GM12865 (cell line): ENCODE data around the gene DOCK7.

ENCODE experiments used
- DNase-seq: peaks from one replicate; pipeline ENCODE4 v3.0.0; 2010; ENCODE audit warnings: low read depth
- H3K4me3 ChIP-seq: 2 replicates; pipeline ENCODE4 v1.5.1; 2011; ENCODE audit warnings: mild to moderate bottlenecking, low read depth, low read length, control low read depth
- CTCF ChIP-seq: IDR thresholded peaks from 2 replicates; pipeline ENCODE4 v1.5.1; 2011; ENCODE audit warnings: low read length, control low read depth, low read depth, inconsistent platforms; ENCODE audit not compliant: insufficient read depth; ENCODE audit errors: missing control alignments

DOCK7 gene

DNA sequence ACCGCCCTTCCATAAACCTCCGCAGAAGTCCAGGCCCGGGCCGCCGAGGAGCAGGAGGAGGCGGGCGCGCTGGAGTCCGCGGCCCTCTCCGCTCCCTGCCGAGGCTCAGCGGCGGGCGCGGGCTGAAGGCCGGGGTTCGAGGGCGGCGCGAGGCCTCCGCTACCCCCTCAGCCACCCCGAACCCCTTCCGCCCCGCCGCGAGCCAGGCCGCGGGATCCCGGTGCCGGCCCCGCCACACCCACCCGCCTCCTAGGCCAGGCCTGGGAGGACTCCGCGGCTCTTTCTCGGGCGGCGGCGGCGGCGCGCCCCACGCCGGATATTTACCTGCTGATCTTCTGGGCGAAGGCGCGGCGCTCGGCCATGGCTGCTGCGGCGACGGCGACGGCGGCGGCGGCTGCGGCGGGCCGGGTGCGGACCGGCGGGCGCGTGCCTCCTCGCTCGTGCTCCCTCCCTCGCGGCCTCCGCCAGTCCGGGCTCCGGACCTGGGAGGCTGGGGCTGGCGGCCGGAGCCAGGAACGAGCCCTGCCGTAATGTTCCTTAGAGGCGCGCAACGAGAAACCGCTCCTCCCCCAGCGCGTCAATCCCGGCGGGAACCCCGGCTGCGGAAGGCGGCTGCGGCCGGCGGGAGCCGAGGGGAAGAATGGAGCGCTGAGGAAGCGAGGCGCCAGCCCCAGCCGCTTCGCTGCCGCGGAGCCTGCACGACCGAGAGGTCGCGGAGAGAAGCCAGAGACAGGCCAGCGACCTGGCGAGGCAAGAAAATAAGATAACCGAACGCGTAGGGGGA lies at the start of gene DOCK7:
DOCK7 (minus strand) TSS at position 484 of the 784 bp plus-strand sequence; CDS start at position 362, 122 bp downstream.
- DNase-seq: peak; percentile 80
- peak within 1 kb of the TSS; percentile 57 for H3K4me3 ChIP-seq
- TF ChIP-seq CTCF: no peak

DNA sequence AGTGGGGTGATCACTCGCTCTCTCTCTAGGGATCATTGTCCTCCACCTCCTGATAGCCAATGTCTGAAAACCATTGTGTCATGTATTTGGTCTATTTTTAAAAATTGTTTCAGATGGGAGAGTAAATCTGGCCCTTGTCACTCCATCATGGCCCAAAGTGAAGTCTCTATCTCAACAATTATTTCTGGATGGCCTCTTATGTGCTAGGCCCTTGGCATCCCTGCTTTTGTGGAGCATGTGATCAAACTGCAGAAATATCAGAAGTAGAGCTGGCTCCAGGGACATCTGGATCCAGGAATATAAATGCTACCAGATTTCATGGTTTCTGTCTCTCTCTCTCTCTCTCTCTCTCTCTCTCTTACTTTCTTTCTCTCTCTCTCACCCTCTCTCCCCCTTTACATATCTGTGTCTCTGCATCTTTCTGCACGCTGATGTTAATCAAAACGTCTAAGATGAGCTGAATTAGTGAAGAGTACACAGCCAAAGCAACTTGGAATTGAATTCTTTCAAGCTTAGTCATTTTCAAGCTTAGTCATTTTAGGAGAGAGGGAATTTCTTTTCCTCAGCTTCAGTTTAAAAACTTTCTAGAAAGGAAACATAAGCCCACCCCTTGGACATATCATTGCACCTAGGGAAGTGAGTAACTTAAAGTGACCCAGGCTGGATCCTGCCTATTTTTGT lies 47.4 kb upstream of the DOCK7 start:
- H3K4me3 ChIP-seq: no peak overlapping the region
- no peak for DNase-seq
- TF ChIP-seq CTCF: no peak

DNA sequence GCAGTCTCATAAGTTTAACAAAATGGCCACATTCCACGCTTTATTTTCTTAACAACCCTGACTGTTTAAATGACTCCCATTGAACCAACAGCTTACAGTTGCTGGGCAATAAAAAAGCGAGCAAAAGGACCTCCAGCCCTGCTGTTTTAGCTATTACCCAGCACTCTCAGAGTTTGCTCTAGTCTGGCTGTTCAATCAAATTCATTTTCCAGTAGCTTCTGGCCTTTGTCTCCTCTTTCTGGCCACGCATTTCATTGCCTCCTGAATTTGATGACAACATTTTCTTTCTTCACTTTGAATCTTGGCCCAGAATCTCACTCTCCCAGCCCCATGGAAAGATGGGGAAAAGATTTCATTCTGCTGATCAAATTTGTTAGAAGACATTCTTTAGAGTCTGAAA lies 44.1 kb upstream of the DOCK7 start:
- no peak overlapping the region for H3K4me3 ChIP-seq
- TF ChIP-seq CTCF: no peak
- no peak for DNase-seq

DNA sequence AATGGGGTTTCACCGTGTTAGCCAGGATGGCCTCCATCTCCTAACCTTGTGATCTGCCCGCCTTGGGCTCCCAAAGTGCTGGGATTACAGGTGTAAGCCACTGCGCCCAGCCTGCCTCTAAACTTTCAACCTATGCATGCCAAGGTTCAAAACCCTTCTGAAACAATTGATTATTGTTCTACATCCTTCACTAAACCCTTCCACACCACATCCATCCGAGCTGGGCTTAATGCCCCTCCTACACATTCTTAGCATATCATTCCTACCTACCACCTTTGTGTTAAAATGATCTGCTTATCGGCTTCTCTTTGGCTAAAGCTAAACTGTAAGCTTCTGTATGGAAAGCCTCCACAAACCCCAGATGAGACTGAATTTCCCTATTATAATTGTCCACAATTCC lies 40.8 kb upstream of the DOCK7 start:
- no peak for TF ChIP-seq CTCF
- no peak for DNase-seq
- H3K4me3 ChIP-seq: no peak overlapping the region

DNA sequence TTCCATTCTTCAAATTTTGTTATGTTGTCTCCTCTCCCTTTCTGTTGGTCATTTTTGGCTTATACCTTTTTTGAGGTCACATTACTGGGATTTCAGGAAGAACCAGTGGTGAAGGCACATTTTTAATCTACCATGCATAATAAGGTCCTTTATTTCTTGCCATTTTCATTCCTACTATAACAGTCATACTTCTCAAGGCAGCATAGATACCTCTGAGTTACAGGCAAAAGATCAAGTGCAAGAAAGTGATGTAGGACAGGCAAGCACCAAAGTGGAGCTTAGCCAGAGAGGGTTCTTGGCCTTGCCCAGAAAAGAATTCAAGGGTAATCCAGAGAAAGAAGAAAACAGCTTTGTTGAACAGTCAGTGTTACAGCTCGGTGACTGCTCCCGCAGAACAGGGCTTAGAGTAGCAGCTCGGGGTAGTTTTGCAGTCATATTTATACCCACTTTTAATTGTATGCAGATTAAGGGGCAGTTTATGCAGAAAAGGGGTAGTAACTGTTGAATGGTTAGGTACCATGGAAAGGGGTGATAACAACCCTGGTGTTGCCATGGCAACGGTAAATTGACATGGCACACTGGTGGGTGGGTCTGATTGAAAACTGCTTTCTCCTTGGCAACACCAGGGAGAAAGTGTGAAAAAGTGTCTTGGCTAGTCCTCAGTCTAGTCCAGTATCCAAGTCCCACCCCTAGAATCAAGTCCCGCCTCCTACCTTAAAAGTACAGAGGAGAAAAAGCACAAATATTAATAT lies 39.6 kb upstream of the DOCK7 start:
- no peak for DNase-seq

GRCh38 chr1:62726011-62726442 lies 37.8 kb upstream of the DOCK7 start:
- no peak for TF ChIP-seq CTCF
- no peak overlapping the region for H3K4me3 ChIP-seq
- no peak for DNase-seq

More for the DNA sequence above, 39.6 kb upstream of the DOCK7 start:
- TF ChIP-seq CTCF: no peak
- H3K4me3 ChIP-seq: no peak overlapping the region
